Testis (tissue), 2 donors: ENCODE measurements around the gene TMEM184B.

ENCODE experiments used
- CTCF ChIP-seq, 3 experiments: fragments of 450-650 bp in 2 of 3; fragments of 200-600 bp in 1 of 3; sonication (generic) in 1 of 3; IDR thresholded peaks; one replicate each; pipeline ENCODE4 v1.5.1; 2016 to 2019; ENCODE audit warnings: antibody characterized with exemption in 3 of 3, mild to moderate bottlenecking in 2 of 3, moderate library complexity in 1 of 3
- POLR2A ChIP-seq: fragments of 450-650 bp; IDR thresholded peaks from one replicate; pipeline ENCODE4 v1.6.1; 2017; ENCODE audit warnings: antibody characterized with exemption, mild to moderate bottlenecking, moderate library complexity

DNA sequence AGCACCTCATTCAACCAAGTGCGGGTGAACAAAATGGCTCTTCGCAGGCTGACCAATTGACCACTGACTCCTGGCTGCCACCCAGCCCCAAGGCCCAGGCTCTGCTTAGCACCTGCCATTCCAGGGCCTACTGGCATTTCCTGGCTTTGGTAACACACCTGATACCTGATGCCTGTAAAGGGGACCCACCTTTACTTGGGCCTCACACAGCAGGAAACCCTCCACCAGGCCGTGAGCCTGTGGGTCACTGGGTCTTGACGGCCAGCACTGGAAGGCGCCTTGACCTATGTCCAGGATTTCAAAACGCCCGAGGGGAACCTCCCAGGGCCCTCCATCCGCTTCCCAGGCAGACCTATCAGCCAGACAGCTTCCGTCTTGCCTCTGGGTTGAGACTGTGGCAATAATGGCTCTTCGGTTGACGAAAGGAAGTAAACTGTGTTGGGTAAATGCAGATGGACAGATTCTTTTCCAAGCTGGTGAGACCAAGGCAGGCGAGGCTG is 16.8 kb upstream of the TMEM184B start:
- TF ChIP-seq POLR2A, result no peak
- no peak for TF ChIP-seq CTCF (IDR thresholded peaks at IDR 0.05)
